ENCODE results near the gene RAB9A.

- no peak for TF ChIP-seq CTCF (IDR thresholded peaks at IDR 0.05; ENCODE audit: low read length)
- TF ChIP-seq EZH2 (IDR thresholded peaks at IDR 0.05; ENCODE audit: borderline replicate concordance, low read length) = no peak
Observed at GRCh38 chrX:13694983-13695382, 6.1 kb downstream of the RAB9A start.

All from OCI-LY1 (cell line).